ENCODE data around the gene SULT6B1.
"Not testable (repeated sequence)": the region's sequence is repeated elsewhere in the genome, so short reads cannot be mapped to it uniquely, and the experiment has no call there.

Gene SULT6B1, protein sequence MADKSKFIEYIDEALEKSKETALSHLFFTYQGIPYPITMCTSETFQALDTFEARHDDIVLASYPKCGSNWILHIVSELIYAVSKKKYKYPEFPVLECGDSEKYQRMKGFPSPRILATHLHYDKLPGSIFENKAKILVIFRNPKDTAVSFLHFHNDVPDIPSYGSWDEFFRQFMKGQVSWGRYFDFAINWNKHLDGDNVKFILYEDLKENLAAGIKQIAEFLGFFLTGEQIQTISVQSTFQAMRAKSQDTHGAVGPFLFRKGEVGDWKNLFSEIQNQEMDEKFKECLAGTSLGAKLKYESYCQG

DNA sequence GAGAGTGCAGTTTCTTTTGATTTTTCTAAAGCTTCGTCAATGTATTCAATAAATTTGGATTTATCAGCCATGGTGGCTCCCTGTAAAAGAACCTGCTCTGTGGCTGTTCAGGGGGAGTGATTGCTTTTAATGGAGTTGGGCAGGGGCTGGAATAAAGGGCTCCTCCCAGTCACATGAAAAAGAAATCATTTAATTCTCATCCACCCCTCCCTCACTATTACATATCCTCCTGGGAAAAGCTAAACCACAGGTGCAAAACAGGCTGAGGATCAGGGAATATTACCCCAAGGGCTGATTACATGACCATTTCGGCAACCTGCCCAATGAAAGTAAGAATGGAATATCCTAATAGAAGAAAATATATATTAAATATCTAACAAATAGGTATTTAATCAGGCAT, at the start of gene SULT6B1:
Gene SULT6B1 (minus strand): TSS at position 101 of the 400 bp plus-strand sequence. CDS start 30 bp downstream, at position 71.
- no peak for DNase-seq (ENCODE audit: low read depth in 2 of 2)

DNA sequence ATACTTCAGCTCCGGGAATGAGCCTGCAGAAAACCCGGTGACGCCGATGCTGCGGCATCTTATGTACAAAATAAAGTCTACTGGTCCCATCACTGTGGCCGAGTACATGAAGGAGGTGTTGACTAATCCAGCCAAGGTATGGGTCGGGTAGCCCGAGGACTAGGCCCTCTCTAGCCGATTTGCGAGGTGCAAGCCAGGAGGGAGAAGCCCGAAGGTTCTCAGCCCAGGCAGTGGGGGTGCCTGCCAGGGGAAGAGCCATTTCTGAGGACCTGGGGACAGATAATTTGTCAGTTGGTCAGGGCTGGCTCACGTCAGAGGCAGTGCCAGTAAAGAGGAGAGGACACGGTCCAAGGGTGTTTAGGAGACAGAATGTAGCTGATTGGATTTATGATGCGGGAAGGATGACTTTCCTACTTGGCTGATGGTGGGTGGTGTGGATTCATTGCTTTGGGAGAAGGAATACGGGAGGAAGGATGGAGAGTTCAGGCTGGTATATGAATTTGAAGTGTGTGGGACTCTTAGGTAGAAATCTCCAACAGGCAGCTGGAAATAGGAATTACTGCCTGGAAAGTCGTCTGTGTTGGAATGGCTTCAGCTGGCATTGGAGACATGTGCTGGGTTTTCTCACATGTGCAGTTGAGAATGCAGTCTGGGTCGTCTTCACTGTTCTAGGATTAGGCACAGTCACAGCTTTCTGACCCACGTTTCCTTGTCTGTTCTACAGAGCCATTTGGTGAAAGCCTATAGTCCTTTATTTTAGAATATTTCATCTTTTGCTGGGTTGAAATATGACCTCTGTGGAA, 43.9 kb upstream of the SULT6B1 start:
- DNase-seq (ENCODE audit: low read depth in 2 of 2) = no peak

DNA sequence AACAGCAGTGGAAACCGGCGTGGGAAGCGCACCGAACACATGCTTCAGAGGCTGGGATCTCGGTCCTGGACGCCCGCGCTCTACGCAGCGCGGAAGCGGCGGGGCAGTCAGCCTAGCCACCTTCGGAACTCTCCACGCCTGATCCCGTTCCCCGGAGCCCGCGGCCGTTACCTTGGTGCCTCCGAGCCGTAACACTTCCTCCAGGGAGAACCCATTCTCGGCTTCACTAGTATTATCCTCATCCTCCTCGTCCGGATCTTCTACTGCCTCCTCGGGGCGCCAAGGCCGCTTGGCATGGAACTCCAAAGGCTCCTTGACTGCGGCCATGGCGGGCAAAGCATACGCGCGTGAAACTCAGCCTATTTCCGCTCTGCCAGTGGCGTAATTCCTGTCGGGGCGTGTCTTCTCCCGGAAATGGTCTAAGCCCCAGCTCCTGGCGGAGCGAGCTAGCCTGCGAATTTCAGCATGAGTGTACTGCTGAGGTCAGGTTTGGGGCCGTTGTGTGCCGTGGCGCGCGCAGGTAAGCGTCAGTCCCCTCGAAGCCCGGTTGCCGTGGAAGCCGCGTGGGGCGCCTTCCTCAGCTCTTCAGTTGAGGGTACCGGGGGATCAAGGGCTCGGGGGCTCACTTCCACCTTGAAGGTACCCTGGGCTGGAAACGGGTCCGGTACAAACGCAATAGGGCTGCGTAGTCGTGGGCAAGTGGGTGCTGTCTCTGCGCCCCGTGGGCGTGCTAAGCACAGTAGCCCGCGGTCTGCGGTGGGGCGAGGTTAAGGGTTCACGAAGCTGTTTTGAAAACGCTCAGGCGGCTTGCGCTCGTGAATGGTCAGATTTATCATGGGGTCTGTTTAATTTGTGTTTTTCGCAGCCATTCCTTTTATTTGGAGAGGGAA, 43.0 kb upstream of the SULT6B1 start, which contains the start of the genes CEBPZ and NDUFAF7:
Gene CEBPZ (minus strand): TSS at position 356 of the 890 bp plus-strand sequence. CDS start 29 bp downstream, at position 327.
Gene NDUFAF7 (plus strand): TSS at position 418 of the 890 bp plus-strand sequence. CDS start 48 bp downstream, at position 466.
- peak; percentile 80 to 87 for DNase-seq (ENCODE audit: low read depth in 2 of 2)

DNA sequence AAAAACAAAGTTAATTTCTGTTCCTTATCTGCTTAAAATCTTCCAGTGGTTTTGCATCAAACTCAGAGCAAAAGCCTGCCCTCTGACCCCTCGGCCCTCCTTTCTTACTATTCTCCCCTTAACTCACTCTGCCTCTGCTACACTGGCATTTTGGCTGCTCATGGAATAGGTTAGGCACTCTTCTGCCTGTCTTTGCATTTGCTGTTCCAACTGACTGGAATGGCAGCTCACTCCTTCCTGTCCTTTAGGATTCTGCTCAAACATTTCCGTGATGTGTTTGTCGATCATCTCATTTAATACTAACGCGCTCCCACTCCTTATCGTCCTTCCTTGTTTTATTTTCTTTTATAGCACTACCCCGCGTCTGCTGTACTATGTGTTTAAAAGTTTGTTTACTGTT, 42.1 kb upstream of the SULT6B1 start:
- no peak for DNase-seq (ENCODE audit: low read depth in 2 of 2)

DNA sequence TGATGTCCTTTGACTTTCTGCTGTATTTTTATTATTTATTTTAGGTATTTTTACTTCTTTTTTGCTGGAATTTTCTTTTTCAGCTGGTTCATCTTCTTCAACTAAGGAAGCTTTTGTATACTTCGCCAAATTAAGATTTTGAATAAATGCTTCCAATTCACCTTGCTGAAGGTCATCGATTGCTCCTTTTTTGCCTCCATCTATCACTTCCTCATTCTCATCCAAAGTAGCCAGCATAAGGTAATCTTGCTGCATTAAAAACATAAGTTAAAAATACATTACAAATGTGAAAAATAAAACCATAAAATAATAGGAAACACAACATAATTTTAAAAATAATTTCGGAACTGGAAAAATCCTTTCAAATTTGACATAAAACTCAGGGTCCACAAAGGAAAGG, 40.3 kb upstream of the SULT6B1 start:
- no peak for DNase-seq (ENCODE audit: low read depth in 2 of 2)

DNA sequence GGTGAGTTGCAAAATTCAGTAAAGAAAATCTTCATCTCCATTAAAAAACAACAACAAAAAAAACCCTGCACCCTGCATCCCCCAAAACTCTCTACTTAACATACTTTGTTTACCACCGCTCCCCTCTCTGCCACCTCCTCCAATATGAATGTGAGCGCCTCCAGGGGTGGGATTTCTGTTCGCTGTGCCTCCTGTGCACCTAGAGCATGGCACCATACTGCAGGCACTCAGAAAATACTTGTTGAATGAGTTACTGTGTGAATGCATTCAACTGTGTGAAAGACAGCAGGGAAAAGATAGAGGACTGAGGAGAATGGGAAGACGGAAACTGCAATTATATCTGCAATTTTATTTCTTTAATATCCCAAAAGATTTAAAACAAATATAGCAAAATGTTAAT, 38.4 kb upstream of the SULT6B1 start:
- DNase-seq (ENCODE audit: low read depth in 2 of 2) = no peak

DNA sequence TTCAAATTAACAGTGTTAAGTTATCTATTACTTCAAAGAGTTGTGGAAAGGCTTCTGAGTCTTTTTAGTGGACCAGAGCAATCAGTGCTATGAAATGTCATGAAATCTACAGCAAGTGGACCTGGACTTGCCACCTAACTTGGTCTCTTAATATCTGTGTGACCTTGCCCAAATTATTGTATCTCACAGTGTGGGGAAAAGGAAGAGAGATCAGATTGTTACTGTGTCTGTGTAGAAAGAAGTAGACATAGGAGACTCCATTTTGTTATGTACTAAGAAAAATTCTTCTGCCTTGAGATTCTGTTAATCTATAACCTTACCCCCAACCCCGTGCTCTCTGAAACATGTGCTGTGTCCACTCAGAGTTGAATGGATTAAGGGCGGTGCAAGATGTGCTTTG, 36.7 kb upstream of the SULT6B1 start:
- DNase-seq (ENCODE audit: low read depth in 2 of 2) = not testable (repeated sequence)

DNA sequence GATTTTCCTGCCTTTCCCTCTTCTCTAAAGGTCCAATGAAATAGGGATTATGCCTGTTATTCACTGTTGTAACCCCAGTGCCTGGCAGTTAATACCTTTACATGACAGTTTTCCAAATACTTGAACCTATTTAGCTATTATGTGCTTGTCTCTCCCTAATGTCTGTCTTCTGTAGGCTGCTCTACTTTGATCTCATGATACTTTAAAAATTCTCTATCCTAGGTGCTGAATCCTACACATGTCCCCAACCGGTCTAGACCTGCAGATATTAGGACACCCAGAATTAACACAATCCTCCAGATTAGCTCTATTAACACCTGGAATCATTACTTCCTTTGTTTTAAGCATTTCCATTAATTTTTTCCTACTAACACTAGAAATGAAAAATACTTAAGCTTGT, 35.6 kb upstream of the SULT6B1 start:
- no peak for DNase-seq (ENCODE audit: low read depth in 2 of 2)

DNA sequence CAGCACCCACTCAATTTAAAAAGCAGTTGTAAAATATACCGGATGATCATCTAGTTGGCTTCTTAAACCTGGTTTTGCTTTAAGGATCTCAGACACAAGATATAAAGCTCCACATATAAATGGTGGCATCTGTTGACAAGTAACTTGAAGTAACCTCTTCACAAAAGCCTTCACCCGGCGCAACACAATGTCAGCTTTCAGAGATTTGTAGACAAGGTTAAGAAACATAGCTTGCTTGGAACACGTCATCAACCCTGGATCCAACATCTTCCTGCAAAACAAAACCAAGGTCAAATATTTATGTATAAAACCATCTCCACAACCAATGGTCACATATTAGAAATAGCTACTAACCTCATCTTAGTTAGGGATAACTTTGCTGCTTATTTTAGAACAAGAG, 34.7 kb upstream of the SULT6B1 start:
- DNase-seq (ENCODE audit: low read depth in 2 of 2) = no peak

DNA sequence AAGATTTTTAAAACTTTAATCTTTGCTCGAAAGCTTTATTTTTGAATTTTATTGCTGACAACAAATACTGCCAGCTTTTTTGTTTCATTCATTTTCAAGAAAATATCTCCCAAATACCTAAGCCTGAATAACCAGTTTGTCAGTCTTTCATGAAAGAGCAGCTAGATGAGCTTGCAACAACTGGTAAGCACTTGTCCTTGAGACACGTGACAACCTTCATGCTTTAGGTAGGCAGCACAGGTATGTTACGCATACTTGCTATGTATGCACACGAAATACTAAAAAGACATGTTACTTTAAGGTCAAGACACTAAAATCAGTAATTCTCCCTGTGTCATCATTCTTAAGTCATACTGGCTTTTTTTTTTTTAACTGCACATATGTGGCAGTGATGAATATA, 30.6 kb upstream of the SULT6B1 start:
- no peak for DNase-seq (ENCODE audit: low read depth in 2 of 2)

DNA sequence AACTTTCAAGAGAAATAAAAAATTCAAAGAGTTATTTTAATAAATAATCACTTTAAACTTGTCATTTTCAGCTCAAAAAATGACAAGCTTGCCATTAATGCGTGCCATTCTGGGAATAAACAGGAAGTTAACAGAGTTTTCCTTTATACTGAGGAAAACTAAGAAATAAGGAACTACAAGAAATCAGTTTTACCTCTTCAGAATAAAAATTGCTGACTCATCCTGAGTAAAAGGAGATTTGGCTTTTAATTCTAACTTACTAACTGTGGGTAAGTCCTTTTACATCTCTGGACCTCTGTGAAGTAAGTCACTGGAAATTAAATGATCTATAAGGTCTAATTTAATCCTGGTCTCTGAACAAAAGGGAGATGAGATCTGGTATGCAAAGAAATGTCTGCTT, 26.8 kb upstream of the SULT6B1 start:
- no peak for DNase-seq (ENCODE audit: low read depth in 2 of 2)

DNA sequence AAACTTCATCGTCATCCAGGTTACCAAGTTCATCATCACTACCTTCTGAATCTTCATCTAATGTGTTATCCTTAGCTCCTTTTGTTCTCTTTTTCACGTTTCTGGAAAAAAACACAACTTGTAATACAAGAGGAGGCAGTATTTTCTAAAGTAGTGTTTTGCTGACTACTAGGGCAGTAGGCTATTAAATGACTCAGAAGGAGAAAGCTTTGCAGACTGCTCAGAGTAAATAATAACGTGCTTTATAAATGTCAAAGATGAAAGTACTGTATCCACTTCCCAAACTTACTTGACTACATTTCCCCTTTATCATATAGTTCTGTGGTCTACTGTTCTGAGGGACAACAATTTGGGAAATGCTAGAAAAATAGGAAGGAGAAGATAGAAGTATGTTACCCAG, 23.5 kb upstream of the SULT6B1 start:
- DNase-seq (ENCODE audit: low read depth in 2 of 2) = no peak

DNA sequence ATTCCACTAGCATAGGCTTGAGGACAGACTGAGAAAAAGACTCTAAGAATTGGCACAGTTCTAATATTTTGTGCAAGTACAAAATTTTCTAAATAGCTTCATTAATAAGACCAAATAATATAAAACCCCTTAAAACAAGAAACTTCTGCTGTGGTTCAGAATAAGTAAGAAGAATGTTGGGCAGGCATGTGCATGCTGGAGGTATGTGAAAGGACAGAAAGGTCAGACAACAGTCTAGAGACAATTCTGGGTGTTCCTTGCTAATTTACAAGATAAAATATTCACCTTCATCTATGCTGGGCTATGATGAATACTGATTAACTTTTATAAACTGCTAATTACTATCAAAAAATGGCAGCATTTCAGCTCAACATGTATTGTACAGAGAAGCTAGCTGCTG, 22.7 kb upstream of the SULT6B1 start:
- no peak for DNase-seq (ENCODE audit: low read depth in 2 of 2)

DNA sequence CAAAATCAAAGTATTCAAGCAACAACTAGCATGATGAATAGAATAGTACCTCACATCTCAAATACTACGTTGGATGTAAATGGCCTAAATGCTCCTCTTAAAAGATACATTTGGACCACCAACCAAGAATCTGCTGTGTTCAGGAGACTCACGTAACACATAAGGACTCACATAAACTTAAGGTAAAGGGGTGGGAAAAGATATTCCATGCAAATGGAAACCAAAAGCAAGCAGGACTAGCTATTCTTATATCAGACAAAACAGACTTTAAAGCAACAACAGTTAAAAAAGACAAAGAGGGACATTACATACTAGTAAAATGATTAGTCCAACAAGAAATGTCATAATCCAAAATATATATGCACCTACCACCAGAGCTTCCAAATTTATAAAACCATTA, 18.3 kb upstream of the SULT6B1 start:
- DNase-seq (ENCODE audit: low read depth in 2 of 2) = not testable (repeated sequence)

DNA sequence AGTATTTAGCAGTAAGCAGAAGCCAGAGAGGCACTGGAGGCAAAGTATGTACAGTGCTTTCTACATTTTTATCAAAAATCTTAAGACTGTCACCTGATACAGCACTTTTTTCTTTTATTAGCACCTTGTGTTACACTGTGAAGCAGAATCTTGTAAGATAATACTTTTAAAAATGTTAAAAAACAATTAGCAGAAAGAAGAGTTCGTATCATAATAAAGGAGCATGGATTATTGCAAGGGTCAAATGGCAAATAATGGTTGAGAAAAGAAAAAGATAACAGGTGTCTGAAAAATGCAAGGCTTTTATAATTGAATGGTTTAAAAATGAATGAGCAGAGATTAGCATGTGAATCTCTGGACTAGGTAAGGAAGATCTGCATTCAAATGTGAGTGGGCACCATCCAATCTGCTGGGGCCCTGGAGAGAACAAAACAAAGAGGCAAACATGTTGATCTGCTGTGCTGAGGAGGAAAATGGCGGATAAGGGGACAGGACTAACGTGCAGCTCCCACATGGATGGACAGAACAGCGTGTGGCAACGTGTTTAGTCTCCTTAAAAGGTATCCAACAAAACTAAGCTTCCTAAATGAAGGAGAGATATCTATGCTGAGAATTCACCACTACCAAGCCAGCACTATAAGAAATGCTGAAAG, 17.3 kb upstream of the SULT6B1 start:
- no peak for DNase-seq (ENCODE audit: low read depth in 2 of 2)

DNA sequence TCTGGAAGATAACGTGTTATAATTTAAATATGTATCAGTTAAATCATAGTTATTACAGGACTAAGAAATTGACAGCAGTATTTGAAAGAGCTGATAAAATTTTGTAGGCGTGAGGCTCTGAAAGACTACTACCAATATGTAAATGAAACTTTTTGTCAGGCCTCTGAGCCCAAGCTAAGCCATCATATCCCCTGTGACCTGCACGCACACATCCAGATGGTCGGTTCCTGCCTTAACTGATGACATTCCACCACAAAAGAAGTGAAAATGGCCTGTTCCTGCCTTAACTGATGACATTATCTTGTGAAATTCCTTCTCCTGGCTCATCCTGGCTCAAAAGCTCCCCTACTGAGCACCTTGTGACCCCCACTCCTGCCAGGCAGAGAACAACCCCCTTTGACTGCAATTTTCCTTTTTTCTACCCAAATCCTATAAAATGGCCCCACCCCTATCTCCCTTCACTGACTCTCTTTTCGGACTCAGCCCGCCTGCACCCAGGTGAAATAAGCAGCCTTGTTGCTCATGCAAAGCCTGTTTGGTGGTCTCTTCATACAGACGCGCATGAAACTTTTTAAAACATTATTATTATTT, 16.7 kb upstream of the SULT6B1 start:
- DNase-seq (ENCODE audit: low read depth in 2 of 2) = not testable (repeated sequence)

DNA sequence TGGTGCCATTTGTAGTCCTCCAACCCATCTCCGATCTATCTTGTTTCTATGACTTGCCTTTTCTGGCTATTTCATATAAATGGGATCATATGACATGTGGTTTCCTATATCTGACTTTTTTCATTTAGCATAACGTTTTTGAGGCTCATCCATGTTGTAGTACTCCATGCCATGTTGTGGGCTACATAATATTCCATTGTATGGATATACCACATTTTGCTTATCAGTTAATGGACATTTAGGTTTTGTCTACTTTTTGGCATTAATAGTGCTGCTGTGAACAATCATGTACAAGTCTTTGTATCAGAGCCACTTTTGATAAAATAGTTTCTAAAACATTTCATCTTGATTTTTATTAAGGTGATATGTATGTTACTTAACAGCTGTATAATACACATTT, 15.2 kb upstream of the SULT6B1 start:
- DNase-seq (ENCODE audit: low read depth in 2 of 2) = no peak

DNA sequence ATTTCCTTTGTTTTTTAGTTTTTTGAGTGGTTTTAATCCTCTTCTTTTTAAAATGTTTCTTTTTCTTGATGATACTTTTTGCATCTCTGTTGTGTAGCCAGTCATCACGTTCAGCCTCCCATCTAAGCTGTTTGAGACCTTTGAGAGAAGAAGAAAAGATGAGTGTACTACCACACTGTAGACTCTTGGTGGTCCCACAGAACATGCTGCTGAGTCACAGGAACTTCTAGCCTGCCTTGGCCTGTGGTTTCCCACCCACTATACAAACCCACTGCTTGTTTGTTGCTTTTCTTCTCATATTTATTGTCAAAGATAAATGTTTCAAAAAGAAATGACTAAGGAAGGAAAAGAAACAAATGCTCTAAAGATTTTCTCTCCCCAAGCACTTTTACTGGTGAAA, 13.3 kb upstream of the SULT6B1 start:
- peak; percentile 17 to 18 for DNase-seq (ENCODE audit: low read depth in 2 of 2)

DNA sequence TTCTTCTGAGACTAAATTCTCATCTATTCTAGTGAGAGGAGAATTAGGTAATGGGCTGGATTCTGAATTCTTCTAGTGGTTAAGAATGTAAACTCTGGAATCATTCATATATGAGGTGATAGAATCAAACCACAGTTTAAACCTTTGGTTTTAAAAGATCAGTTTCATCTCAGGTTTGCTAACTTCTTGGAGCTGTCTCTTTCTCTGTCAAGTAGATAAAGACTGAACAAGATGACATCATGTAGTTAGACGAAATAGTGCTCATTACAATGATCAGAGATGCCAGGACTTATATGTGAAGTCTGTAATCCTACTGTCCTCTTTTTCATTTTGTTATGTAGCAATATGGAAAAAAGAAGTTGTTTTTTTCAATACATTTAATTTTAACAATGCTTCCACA, 12.7 kb upstream of the SULT6B1 start:
- DNase-seq (ENCODE audit: low read depth in 2 of 2) = no peak

DNA sequence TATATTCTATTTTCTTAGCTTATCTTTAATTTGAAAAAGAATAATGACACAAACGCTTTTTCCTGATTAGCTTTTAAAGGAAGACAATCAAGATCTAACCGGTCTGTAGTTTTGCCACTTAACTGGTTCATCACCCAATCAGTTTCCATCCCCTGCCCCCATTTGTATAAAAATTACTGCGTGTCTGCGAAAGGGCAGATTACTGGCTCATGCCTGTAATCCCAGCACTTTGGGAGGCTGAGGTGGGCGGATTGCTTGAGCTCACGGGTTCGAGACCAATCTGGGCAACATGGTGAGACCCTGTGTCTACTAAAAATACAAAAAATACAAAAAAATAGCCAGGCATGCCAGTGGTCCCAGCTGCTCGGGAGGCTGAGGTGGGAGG, 10.2 kb upstream of the SULT6B1 start:
- no peak for DNase-seq (ENCODE audit: low read depth in 2 of 2)

Measured in stimulated activated CD8-positive, alpha-beta memory T cell treated with anti-CD3 and anti-CD28 coated beads, Interleukin-2, amount 100 ng/mL, for 48 hours (primary cell).